Calu3 (cell line): ENCODE measurements around the gene SFT2D3. TPM values are rescaled to one million over a fixed set of nuclear protein-coding genes. Genes with fewer than 3 reads are reported as not detected.

Source experiments
- BruUV-seq: library from RNA; stranded (reverse); fragments of 400-500 nt; replicated peaks from 2 replicates; lab custom pipeline; 2021; lab: Mats Ljungman, UMichigan
- CTCF ChIA-PET: fragments of 300-600 bp; sonication (Branson Sonifier 250); formaldehyde crosslinking; loops from one replicate; lab custom pipeline; 2022; ENCODE audit warnings: antibody characterized with exemption; lab: Charles Lee
- DNase-seq: peaks from one replicate; pipeline ENCODE4 v3.0.0; 2022
- H3K27ac Mint-ChIP-seq: one replicate; pipeline ENCODE4 v1.8.0; 2022; ENCODE audit warnings: mixed read lengths; ENCODE audit not compliant: unreplicated experiment
- H3K27me3 Mint-ChIP-seq: one replicate; pipeline ENCODE4 v1.8.0; 2022; ENCODE audit warnings: mixed read lengths; ENCODE audit not compliant: unreplicated experiment
- H3K36me3 Mint-ChIP-seq: one replicate; pipeline ENCODE4 v1.8.0; 2022; ENCODE audit warnings: mild to moderate bottlenecking, moderate library complexity, mixed read lengths; ENCODE audit not compliant: insufficient read depth, unreplicated experiment
- H3K4me1 Mint-ChIP-seq: one replicate; pipeline ENCODE4 v1.8.0; 2022; ENCODE audit warnings: mild to moderate bottlenecking, low read depth, mixed read lengths; ENCODE audit not compliant: unreplicated experiment
- H3K4me3 Mint-ChIP-seq: one replicate; pipeline ENCODE4 v1.8.0; 2022; ENCODE audit warnings: mild to moderate bottlenecking, low read depth, moderate library complexity, mixed read lengths; ENCODE audit not compliant: unreplicated experiment
- H3K9me3 Mint-ChIP-seq: one replicate; pipeline ENCODE4 v1.8.0; 2022; ENCODE audit warnings: low read depth, mixed read lengths; ENCODE audit not compliant: unreplicated experiment
- intact Hi-C: fragments of 100-400 bp; cut with micrococcal nuclease; formaldehyde crosslinking; loops from one replicate; pipeline ENCODE4 v1.10.0; 2022; ENCODE audit not compliant: unreplicated experiment
- total RNA-seq: library from RNA; stranded (reverse); gene quantifications from 2 replicates; pipeline ENCODE4 v1.2.3, GENCODE V29; 2022
- TF ChIP-seq, protein P1 (sequence below): fragments of 200-600 bp; IDR thresholded peaks from one replicate; pipeline ENCODE4 v1.8.0; 2022; ENCODE audit warnings: antibody characterized with exemption; ENCODE audit not compliant: unreplicated experiment

The SFT2D3 gene
- total RNA-seq, 1 experiment from 2014 or later, result 9.3 TPM

DNA sequence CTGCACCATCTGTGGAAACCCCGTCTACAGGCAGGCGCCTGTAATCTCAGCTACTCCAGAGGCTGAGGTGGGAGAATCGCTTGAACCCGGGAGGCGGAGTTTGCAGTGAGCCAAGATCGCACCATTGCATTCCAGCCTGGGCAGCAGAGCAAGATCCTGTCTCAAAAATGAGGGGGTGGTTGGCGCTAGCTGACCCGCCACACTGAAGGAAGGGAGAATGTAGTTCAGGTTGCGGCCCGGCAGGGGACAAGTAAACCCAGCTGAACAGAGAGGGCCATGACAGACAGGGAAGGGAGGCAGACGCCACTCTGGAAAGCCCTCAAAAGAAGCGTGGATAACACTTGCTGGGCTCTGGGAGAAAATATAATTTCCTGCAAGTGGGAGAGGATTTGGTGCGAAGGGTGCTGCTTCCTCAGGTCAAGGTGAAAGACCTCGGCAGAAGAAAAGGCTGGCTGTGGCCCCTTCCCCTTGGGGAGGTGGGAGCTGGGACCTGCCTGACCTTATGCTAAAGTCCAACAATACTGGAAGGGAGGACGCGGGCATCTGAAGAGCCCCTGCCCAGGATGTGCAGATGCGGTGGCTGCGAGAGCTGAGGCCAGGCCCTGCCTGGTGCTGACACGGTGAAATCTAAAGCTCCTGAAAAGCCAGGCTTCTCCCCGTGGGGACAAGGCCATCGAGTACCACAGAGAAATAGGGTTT lies 3.7 kb upstream of the SFT2D3 start:
- Mint-ChIP-seq H3K9me3 (no peaks in the 10 kb centered on the region), H3K36me3 (peaks cover 30% of the 10 kb centered on the region), H3K27ac (no peak overlapping the region), H3K4me1 (peaks cover 13% of the 10 kb centered on the region), H3K27me3 (no peaks in the 10 kb centered on the region), H3K4me3 (no peak overlapping the region)
- TF ChIP-seq, protein P1, sequence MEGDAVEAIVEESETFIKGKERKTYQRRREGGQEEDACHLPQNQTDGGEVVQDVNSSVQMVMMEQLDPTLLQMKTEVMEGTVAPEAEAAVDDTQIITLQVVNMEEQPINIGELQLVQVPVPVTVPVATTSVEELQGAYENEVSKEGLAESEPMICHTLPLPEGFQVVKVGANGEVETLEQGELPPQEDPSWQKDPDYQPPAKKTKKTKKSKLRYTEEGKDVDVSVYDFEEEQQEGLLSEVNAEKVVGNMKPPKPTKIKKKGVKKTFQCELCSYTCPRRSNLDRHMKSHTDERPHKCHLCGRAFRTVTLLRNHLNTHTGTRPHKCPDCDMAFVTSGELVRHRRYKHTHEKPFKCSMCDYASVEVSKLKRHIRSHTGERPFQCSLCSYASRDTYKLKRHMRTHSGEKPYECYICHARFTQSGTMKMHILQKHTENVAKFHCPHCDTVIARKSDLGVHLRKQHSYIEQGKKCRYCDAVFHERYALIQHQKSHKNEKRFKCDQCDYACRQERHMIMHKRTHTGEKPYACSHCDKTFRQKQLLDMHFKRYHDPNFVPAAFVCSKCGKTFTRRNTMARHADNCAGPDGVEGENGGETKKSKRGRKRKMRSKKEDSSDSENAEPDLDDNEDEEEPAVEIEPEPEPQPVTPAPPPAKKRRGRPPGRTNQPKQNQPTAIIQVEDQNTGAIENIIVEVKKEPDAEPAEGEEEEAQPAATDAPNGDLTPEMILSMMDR, result no peak
- CTCF ChIA-PET, result no interaction called here
- BruUV-seq, result no TSS peak
- no peak for DNase-seq
- intact Hi-C loops, result loop anchor here (5.0 kb wide), 2 partner anchors 105 to 170 kb away; partner anchors contain the start of gene IWS1

GRCh38 chr2:127698553-127699355 lies 2.5 kb upstream of the SFT2D3 start:
- peaks cover 33% of the 10 kb centered on the region for H3K36me3 Mint-ChIP-seq
- TF ChIP-seq, protein P1, result no peak
- CTCF ChIA-PET, result no interaction called here
- H3K4me3 Mint-ChIP-seq, result no peak overlapping the region
- intact Hi-C loops, result loop anchor here (5.0 kb wide), 2 partner anchors 106 to 171 kb away; partner anchors contain the start of gene IWS1
- no peaks in the 10 kb centered on the region for H3K9me3 Mint-ChIP-seq
- DNase-seq, result no peak
- no peak overlapping the region for H3K27ac Mint-ChIP-seq
- no peaks in the 10 kb centered on the region for H3K27me3 Mint-ChIP-seq
- H3K4me1 Mint-ChIP-seq, result peaks cover 13% of the 10 kb centered on the region
- BruUV-seq, result no TSS peak

GRCh38 chr2:127700527-127701192 lies 637 bp upstream of the SFT2D3 start:
- peak overlapping the region; percentile 73 for H3K4me3 Mint-ChIP-seq
- H3K27ac Mint-ChIP-seq, result peak overlapping the region; percentile 95
- peaks cover 13% of the 10 kb centered on the region for H3K4me1 Mint-ChIP-seq
- BruUV-seq, result TSS peak; percentile 90
- peaks cover 50% of the 10 kb centered on the region for H3K36me3 Mint-ChIP-seq
- CTCF ChIA-PET, result no interaction called here
- TF ChIP-seq, protein P1, result no peak
- no peaks in the 10 kb centered on the region for H3K9me3 Mint-ChIP-seq
- intact Hi-C loops, result no loop called here
- no peaks in the 10 kb centered on the region for H3K27me3 Mint-ChIP-seq
- DNase-seq, result peak; percentile 86

- peak; percentile 79 for DNase-seq
- Mint-ChIP-seq H3K4me3 (peak overlapping the region; percentile 73), H3K9me3 (no peaks in the 10 kb centered on the region), H3K27me3 (no peaks in the 10 kb centered on the region), H3K4me1 (peaks cover 13% of the 10 kb centered on the region), H3K27ac (peak overlapping the region; percentile 95), H3K36me3 (peaks cover 57% of the 10 kb centered on the region)
- BruUV-seq, result no TSS peak
- TF ChIP-seq, protein P1, result no peak
- intact Hi-C loops, result no loop called here
- CTCF ChIA-PET, result interaction anchor here (0.5 to 0.6 kb wide), 2 partner anchors 81 to 111 kb away, joined by 3 read pairs; no protein-coding TSS in a partner anchor
Measured at GRCh38 chr2:127701651-127702394, 526 bp downstream of the SFT2D3 start.
